ENCODE results near the gene NEUROD2. TPM values are rescaled to one million over a fixed set of nuclear protein-coding genes. Genes with fewer than 3 reads are reported as not detected.

Gene NEUROD2
- total RNA-seq, 1 donor from 2014 or later: not detected

GRCh38 chr17:39602533-39603303 lies 5.0 kb downstream of the NEUROD2 start:
- Histone ChIP-seq H3K4me1 (ENCODE audit: control insufficient read depth in 3 of 3, insufficient read depth in 3 of 3, low read length in 3 of 3) (peaks cover 8 to 39% (median 30%) of the 10 kb centered on the region in 3 donors), H3K27ac (ENCODE audit: low read depth, low read length) (no peak overlapping the region), H3K27me3 (ENCODE audit: control insufficient read depth in 3 of 3, insufficient read depth in 3 of 3, low read length in 3 of 3) (peaks cover 93 to 94% (median 94%) of the 10 kb centered on the region in 3 donors), H3K4me3 (ENCODE audit: low read length in 3 of 3) (no peak overlapping the region), H3K9ac (ENCODE audit: low read depth in 1 of 3, low read length in 3 of 3) (no peak overlapping the region), H3K9me3 (ENCODE audit: control insufficient read depth in 3 of 3, low read length in 3 of 3) (no peaks in the 10 kb centered on the region), H3K36me3 (ENCODE audit: control insufficient read depth in 3 of 3, insufficient read depth in 3 of 3, low read length in 3 of 3) (no peaks in the 10 kb centered on the region)

DNA sequence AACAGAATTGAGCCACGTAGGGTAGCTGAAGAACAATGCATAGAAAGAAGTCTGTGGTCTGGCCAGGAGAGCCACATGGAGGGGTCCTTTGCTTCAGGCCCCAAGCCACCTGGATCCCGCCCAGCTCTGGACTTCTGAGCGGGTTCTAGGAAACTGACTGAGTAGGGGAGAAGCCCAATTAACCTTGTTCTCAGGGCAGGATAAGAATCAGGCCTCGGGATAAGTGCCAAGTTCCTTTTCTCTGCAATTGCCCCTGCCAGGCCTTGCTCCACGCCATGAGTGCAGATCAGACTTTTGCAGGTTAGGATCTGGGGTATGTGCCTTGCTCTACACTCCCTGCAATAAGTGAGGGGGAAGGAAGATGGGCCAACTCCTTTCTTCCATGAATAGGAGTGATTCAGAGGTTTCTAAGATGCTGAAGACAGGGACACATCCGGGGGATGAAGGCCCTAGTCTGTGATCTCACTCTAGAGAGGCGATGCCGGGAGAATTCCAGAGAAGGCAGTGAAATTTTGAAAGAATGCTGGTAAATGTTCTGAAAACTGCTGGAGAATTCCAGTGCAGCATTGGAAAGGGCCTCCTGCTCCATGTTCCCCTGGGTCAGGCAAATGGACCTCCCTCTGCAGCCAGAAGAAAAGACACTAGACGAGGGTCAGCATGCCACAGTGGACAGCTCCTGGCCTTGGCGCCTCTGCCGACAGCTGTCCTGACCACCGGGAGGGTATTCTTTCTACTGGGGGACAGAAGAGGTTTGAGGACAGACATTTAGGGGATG lies 5.8 kb downstream of the NEUROD2 start:
- H3K9ac ChIP-seq (ENCODE audit: low read depth in 1 of 3, low read length in 3 of 3): no peak overlapping the region
- H3K36me3 ChIP-seq (ENCODE audit: control insufficient read depth in 3 of 3, insufficient read depth in 3 of 3, low read length in 3 of 3): no peaks in the 10 kb centered on the region
- H3K9me3 ChIP-seq (ENCODE audit: control insufficient read depth in 3 of 3, low read length in 3 of 3): no peaks in the 10 kb centered on the region
- H3K4me1 ChIP-seq (ENCODE audit: control insufficient read depth in 3 of 3, insufficient read depth in 3 of 3, low read length in 3 of 3): peaks cover 8 to 35% (median 28%) of the 10 kb centered on the region in 3 donors
- H3K27ac ChIP-seq (ENCODE audit: low read depth, low read length): no peak overlapping the region
- no peak overlapping the region for H3K4me3 ChIP-seq (ENCODE audit: low read length in 3 of 3)
- H3K27me3 ChIP-seq (ENCODE audit: control insufficient read depth in 3 of 3, insufficient read depth in 3 of 3, low read length in 3 of 3): peaks cover 92 to 94% (median 93%) of the 10 kb centered on the region in 3 donors

- Histone ChIP-seq H3K4me3 (ENCODE audit: low read length in 3 of 3) (no peak overlapping the region), H3K4me1 (ENCODE audit: control insufficient read depth in 3 of 3, insufficient read depth in 3 of 3, low read length in 3 of 3) (peaks cover 7 to 27% (median 23%) of the 10 kb centered on the region in 3 donors), H3K27me3 (ENCODE audit: control insufficient read depth in 3 of 3, insufficient read depth in 3 of 3, low read length in 3 of 3) (peaks cover 91 to 93% (median 93%) of the 10 kb centered on the region in 3 donors), H3K27ac (ENCODE audit: low read depth, low read length) (no peak overlapping the region), H3K9ac (ENCODE audit: low read depth in 1 of 3, low read length in 3 of 3) (no peak overlapping the region), H3K36me3 (ENCODE audit: control insufficient read depth in 3 of 3, insufficient read depth in 3 of 3, low read length in 3 of 3) (no peaks in the 10 kb centered on the region), H3K9me3 (ENCODE audit: control insufficient read depth in 3 of 3, low read length in 3 of 3) (no peaks in the 10 kb centered on the region)
Measured at GRCh38 chr17:39600997-39601597, 6.6 kb downstream of the NEUROD2 start.

DNA sequence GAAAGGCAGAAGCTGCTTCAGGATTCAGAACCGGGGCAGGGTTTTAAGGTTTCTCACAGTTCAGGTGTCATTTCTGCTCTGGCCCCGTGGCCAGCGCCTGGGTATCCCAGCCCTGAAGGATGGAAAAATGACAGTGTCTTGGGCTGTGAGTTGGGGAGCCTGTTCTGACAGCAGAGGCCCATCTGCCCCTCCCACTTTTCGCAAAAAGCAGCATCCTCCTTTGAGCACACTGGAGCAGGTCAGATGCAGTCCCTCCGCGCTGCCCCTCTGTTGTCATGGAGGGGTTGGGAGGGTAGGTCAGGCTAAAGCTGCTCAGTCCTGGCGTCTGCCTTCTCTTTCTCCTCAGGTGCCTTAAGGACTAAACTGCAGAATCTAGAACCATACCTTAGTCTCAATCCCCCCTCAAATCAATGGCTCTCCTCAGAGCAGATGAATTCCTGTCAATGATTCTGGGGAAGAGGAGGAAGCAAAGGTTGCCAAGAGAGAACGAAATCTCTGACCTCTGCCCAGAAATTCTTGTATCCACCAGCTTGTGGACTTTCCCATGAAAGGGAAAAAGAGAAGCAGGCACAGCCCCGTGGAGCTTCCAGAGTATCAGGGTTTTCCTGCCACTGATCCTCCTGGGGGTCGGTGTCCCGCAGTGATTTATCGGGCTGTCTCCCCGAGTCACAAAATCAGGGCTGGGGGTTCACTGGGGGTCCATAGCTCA lies 7.3 kb downstream of the NEUROD2 start:
- Histone ChIP-seq H3K27me3 (ENCODE audit: control insufficient read depth in 3 of 3, insufficient read depth in 3 of 3, low read length in 3 of 3) (peaks cover 91 to 93% (median 93%) of the 10 kb centered on the region in 3 donors), H3K9me3 (ENCODE audit: control insufficient read depth in 3 of 3, low read length in 3 of 3) (no peaks in the 10 kb centered on the region), H3K36me3 (ENCODE audit: control insufficient read depth in 3 of 3, insufficient read depth in 3 of 3, low read length in 3 of 3) (no peaks in the 10 kb centered on the region)

DNA sequence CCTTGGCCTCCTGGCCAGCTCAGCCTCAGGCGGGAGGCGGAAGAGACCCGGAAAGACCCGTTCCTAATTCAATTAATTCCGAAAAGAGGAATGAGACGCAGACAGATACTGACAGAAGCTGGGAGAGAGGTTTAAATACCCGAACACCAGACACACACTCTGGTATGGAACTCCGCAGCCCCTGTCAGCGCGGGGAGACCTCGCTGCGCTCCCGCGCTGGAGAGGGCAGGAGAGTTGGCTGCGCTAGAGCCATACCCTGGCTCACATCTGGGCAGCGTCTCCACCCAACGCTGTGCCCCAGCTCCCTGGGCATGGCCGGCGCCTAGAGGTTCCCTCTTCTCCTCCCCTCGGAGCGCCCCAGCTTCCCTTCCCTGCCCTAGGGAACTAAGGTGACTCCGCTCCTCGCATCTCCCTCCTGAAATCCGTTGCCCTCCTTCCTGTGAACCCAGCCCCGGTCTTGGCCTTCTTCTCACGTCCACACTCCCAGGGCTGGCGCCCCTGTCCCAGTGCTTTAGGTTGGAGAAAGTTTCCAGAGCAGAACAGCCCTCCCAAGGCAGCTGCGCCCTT lies 8.0 kb downstream of the NEUROD2 start:
- H3K9me3 ChIP-seq (ENCODE audit: control insufficient read depth in 3 of 3, low read length in 3 of 3): no peaks in the 10 kb centered on the region
- no peaks in the 10 kb centered on the region for H3K36me3 ChIP-seq (ENCODE audit: control insufficient read depth in 3 of 3, insufficient read depth in 3 of 3, low read length in 3 of 3)
- peaks cover 91 to 93% (median 92%) of the 10 kb centered on the region in 3 donors for H3K27me3 ChIP-seq (ENCODE audit: control insufficient read depth in 3 of 3, insufficient read depth in 3 of 3, low read length in 3 of 3)
- H3K27ac ChIP-seq (ENCODE audit: low read depth, low read length): no peak overlapping the region
- H3K4me3 ChIP-seq (ENCODE audit: low read length in 3 of 3): no peak overlapping the region
- peaks cover 2 to 15% (median 14%) of the 10 kb centered on the region in 3 donors for H3K4me1 ChIP-seq (ENCODE audit: control insufficient read depth in 3 of 3, insufficient read depth in 3 of 3, low read length in 3 of 3)
- no peak overlapping the region for H3K9ac ChIP-seq (ENCODE audit: low read depth in 1 of 3, low read length in 3 of 3)

More for the DNA sequence above, 7.3 kb downstream of the NEUROD2 start:
- Histone ChIP-seq H3K4me1 (ENCODE audit: control insufficient read depth in 3 of 3, insufficient read depth in 3 of 3, low read length in 3 of 3) (peaks cover 2 to 21% (median 19%) of the 10 kb centered on the region in 3 donors), H3K27ac (ENCODE audit: low read depth, low read length) (no peak overlapping the region), H3K9ac (ENCODE audit: low read depth in 1 of 3, low read length in 3 of 3) (no peak overlapping the region), H3K4me3 (ENCODE audit: low read length in 3 of 3) (no peak overlapping the region)

GRCh38 chr17:39599004-39599664 lies 8.6 kb downstream of the NEUROD2 start:
- Histone ChIP-seq H3K4me3 (ENCODE audit: low read length in 3 of 3) (no peak overlapping the region), H3K27me3 (ENCODE audit: control insufficient read depth in 3 of 3, insufficient read depth in 3 of 3, low read length in 3 of 3) (peaks cover 87 to 93% (median 90%) of the 10 kb centered on the region in 3 donors), H3K9ac (ENCODE audit: low read depth in 1 of 3, low read length in 3 of 3) (no peak overlapping the region), H3K27ac (ENCODE audit: low read depth, low read length) (no peak overlapping the region), H3K36me3 (ENCODE audit: control insufficient read depth in 3 of 3, insufficient read depth in 3 of 3, low read length in 3 of 3) (no peaks in the 10 kb centered on the region), H3K9me3 (ENCODE audit: control insufficient read depth in 3 of 3, low read length in 3 of 3) (no peaks in the 10 kb centered on the region), H3K4me1 (ENCODE audit: control insufficient read depth in 3 of 3, insufficient read depth in 3 of 3, low read length in 3 of 3) (peaks cover 2 to 15% (median 14%) of the 10 kb centered on the region in 3 donors)

- H3K4me1 ChIP-seq (ENCODE audit: control insufficient read depth in 3 of 3, insufficient read depth in 3 of 3, low read length in 3 of 3): peaks cover 2 to 15% (median 14%) of the 10 kb centered on the region in 3 donors
- H3K27me3 ChIP-seq (ENCODE audit: control insufficient read depth in 3 of 3, insufficient read depth in 3 of 3, low read length in 3 of 3): peaks cover 84 to 93% (median 87%) of the 10 kb centered on the region in 3 donors
- H3K4me3 ChIP-seq (ENCODE audit: low read length in 3 of 3): no peak overlapping the region
Measured at GRCh38 chr17:39598630-39599003, 9.1 kb downstream of the NEUROD2 start.

GRCh38 chr17:39598047-39598481 lies 9.7 kb downstream of the NEUROD2 start:
- H3K9me3 ChIP-seq (ENCODE audit: control insufficient read depth in 3 of 3, low read length in 3 of 3): no peaks in the 10 kb centered on the region
- no peaks in the 10 kb centered on the region for H3K36me3 ChIP-seq (ENCODE audit: control insufficient read depth in 3 of 3, insufficient read depth in 3 of 3, low read length in 3 of 3)
- H3K27me3 ChIP-seq (ENCODE audit: control insufficient read depth in 3 of 3, insufficient read depth in 3 of 3, low read length in 3 of 3): peaks cover 84 to 92% (median 87%) of the 10 kb centered on the region in 3 donors
- H3K27ac ChIP-seq (ENCODE audit: low read depth, low read length): no peak overlapping the region
- no peak overlapping the region for H3K9ac ChIP-seq (ENCODE audit: low read depth in 1 of 3, low read length in 3 of 3)
- no peak overlapping the region for H3K4me3 ChIP-seq (ENCODE audit: low read length in 3 of 3)
- peaks cover 2 to 15% (median 14%) of the 10 kb centered on the region in 3 donors for H3K4me1 ChIP-seq (ENCODE audit: control insufficient read depth in 3 of 3, insufficient read depth in 3 of 3, low read length in 3 of 3)

More at GRCh38 chr17:39598630-39599003, 9.1 kb downstream of the NEUROD2 start:
- Histone ChIP-seq H3K9me3 (ENCODE audit: control insufficient read depth in 3 of 3, low read length in 3 of 3) (no peaks in the 10 kb centered on the region), H3K27ac (ENCODE audit: low read depth, low read length) (no peak overlapping the region), H3K9ac (ENCODE audit: low read depth in 1 of 3, low read length in 3 of 3) (no peak overlapping the region), H3K36me3 (ENCODE audit: control insufficient read depth in 3 of 3, insufficient read depth in 3 of 3, low read length in 3 of 3) (no peaks in the 10 kb centered on the region)

Measured in skeletal muscle tissue (tissue), 4 donors.